GM12872 (cell line): Measurements from ENCODE around the gene CDKL4.

Source experiments
- TF ChIP-seq, protein P1 (sequence below): IDR thresholded peaks from 3 replicates; pipeline ENCODE4 v1.5.1; 2011; ENCODE audit warnings: low read depth, mild to moderate bottlenecking, low read length, moderate library complexity; ENCODE audit not compliant: insufficient read depth

Gene CDKL4

DNA sequence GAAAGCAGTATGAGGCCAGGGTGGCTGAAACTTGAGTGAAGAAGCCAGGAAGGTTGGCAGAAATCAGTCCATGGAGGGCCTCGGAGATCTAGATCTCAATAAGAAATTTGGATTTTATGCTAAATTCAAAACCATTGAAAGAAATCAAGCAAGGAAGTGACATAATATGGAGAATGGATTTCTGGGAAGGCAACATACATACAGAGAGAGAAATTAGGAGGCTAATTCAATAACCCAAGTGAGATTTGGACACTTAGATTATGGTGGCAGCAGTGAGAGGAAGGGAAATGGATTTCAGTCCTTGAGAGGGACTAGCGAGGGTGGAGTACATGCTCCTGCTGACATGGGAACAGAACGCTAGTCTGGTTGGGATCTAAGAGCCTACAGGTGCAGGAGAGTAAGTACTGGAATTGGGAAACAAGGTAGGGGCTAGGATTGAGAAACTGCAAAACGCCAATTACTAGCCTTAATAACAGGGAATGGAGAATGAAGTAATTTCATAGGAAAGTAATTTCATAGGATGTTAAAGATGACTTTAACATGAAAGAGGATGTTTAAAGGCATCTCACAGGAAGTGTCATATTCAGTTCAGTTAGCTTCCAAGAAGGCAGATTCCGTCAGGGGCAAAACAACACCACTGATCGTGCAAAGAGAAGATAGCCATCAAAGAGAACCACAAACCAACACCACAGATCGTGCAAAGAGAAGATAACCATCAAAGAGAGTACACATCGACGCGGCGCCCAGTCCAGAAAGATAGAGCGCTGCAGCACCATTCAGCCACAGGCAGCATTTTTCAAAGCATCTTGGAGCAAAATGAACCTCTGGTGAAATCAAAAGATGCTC is 27.2 kb downstream of the CDKL4 start:
- TF ChIP-seq, protein P1, sequence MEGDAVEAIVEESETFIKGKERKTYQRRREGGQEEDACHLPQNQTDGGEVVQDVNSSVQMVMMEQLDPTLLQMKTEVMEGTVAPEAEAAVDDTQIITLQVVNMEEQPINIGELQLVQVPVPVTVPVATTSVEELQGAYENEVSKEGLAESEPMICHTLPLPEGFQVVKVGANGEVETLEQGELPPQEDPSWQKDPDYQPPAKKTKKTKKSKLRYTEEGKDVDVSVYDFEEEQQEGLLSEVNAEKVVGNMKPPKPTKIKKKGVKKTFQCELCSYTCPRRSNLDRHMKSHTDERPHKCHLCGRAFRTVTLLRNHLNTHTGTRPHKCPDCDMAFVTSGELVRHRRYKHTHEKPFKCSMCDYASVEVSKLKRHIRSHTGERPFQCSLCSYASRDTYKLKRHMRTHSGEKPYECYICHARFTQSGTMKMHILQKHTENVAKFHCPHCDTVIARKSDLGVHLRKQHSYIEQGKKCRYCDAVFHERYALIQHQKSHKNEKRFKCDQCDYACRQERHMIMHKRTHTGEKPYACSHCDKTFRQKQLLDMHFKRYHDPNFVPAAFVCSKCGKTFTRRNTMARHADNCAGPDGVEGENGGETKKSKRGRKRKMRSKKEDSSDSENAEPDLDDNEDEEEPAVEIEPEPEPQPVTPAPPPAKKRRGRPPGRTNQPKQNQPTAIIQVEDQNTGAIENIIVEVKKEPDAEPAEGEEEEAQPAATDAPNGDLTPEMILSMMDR = no peak

DNA sequence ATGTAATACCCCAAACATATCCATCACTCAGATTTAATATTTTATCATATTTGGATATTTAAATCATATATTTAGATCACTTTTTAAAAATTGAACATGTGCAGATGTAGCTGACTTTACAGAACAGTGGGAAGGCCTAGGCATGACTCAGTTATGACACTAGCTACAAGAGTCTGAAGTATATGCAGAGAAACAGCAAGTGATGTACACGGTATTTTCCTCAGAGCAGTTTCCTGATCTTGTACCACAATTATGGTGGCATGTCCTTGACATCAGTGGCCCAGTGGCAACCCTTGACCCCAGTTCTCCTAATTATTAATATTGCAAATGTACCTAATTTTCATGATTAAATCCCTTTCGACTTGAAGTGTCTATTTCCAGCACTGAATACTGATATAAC is 28.2 kb downstream of the CDKL4 start:
- TF ChIP-seq, protein P1 = no peak

DNA sequence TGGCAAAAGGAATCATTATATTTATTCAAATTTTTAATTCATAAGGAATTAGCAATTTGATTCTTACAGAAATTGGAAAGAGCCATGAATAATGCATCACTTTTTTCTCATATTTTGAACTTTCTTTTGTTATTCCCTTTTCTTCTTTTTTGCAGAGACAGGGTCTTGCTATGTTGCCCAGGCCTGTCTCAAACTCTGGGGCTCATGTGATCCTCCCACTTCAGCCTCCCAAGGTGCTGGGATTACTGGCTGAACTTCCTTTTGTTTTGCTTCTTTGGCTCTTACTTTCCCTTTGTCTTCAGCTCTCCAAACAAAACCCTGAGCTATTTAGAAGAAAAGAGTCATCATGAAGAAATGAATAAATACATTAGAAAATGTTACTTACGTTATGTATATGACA is 30.8 kb downstream of the CDKL4 start:
- TF ChIP-seq, protein P1 = no peak

DNA sequence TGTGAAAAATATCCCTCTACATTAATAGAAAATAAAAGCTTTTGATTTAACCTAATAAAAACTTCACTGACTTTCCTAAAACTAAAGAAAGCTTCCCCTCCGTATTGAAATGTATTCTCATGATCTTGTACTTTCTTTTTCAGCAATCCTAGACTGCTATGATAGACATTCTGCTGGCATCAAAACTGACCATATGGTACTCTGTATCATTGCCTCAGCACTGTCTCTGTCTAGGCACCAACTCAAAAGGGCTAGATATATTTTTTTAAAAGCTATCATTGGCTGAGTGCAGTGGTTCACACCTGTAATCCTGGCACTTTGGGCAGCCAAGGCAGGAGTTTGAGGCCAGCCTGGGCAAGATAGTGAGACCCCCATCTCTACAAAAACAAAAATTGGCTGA is 32.9 kb downstream of the CDKL4 start:
- TF ChIP-seq, protein P1 = no peak

DNA sequence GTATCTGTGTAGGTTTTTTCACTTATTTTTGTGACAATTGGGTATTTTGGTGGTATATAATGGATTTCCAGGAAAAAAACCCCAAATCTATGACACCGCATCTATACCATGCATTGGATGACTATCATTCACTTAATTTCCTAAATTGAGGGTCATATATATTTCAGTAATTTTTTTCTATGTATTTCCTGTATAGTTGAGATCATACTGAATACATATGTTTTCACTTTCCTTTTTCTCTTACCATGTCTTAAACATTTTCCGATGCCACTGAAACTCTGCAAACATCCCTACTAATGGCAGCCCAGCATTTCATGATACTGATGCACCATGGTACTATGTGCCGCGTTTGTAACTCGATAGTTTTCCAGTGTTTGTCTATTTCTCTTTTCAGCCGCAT is 40.4 kb downstream of the CDKL4 start:
- TF ChIP-seq, protein P1 = no peak

DNA sequence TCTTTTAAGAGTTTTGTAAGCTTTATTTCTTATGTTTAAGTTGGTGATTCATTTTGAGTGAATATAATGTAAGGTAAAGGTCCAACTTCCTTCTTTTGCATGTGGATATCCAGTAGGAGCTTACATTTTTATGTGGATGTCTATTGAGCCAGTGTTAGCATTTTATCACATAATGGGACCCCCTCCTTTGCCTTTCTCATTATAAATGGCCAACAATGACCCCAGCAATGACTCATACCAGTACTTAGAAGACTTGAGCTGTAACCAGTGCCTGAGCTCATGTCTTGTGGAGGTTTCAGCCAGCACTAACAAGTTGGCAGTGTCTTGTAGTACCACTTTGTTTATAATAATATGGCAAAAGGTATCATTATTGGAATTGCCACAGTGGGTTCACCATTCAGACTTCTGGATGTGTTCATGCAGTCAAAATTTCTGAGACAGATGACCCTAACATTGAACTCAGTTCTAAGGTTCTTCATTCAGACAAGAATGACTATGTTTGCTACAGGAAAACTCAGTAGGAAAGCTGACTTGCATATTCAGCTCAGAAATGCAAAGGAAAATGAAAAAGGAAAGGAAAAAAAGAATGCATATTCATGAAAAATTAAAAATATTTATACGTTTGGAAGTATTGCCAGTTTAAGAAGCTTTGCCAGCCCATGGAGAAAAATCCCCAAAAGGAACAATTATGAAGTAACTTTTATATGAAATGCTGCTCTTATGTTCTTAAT is 41.0 kb downstream of the CDKL4 start:
- TF ChIP-seq, protein P1 = no peak

DNA sequence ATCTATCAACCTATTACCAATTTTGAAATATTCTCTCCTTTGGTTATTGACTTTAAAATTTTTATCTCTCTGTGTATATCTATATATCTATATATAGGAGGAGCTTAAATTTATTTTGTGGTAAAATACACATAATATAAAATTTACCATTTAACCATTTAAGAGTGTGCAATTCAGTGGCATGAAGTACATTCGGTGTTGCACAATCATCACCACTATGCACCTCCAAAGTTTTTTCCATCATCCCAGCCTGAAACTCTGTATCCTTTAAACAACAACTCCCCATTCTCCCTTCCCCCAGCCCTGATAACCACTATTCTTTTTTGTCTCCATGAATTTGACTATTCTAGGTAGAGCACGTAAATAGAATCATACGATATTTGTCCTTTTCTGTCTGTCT is 49.1 kb downstream of the CDKL4 start:
- TF ChIP-seq, protein P1 = no peak
